HepG2 (cell line): ENCODE data around the gene TOX4. TPM values are rescaled to one million over a fixed set of nuclear protein-coding genes. Genes with fewer than 3 reads are reported as not detected.
A peak's percentile ranks its signal among the peaks of the same experiment; 100 is the strongest.

Experiments
- ASH2L ChIP-seq: fragments of 300-600, 200-600 bp; sonication (generic); IDR thresholded peaks from 2 replicates; pipeline ENCODE4 v1.7.0; 2017; ENCODE audit warnings: low read depth, mild to moderate bottlenecking, moderate library complexity, mixed read lengths, low read length; ENCODE audit not compliant: insufficient read length
- ATF1 ChIP-seq: IDR thresholded peaks from 2 replicates; pipeline ENCODE4 v1.6.1; 2016; ENCODE audit warnings: mild to moderate bottlenecking, control low read depth
- BCLAF1 ChIP-seq: fragments of 450-650 bp; IDR thresholded peaks from 2 replicates; pipeline ENCODE4 v1.6.1; 2017; ENCODE audit warnings: mild to moderate bottlenecking
- CREBL2 ChIP-seq: sonication (generic); formaldehyde crosslinking; IDR thresholded peaks from 2 replicates; pipeline ENCODE4 v1.8.1; 2023; ENCODE audit warnings: missing genetic modification reagents, mild to moderate bottlenecking, borderline replicate concordance
- KAT2B ChIP-seq: fragments of 150-350 bp; IDR thresholded peaks from 2 replicates; pipeline ENCODE4 v1.6.1; 2014; ENCODE audit warnings: low read depth, low read length, borderline replicate concordance
- KDM5B ChIP-seq: sonication (generic); formaldehyde crosslinking; IDR thresholded peaks from 2 replicates; pipeline ENCODE4 v1.4.0; 2020; ENCODE audit warnings: missing genetic modification reagents, mild to moderate bottlenecking, borderline replicate concordance
- MIER3 ChIP-seq: IDR thresholded peaks from 2 replicates; pipeline ENCODE4 v1.6.1; 2016; ENCODE audit warnings: missing compliant biosample characterization, borderline replicate concordance
- NR0B2 ChIP-seq: sonication (generic); formaldehyde crosslinking; IDR thresholded peaks from 2 replicates; pipeline ENCODE4 v1.4.0; 2020; ENCODE audit warnings: mild to moderate bottlenecking, missing genetic modification reagents
- RBM22 ChIP-seq: fragments of 200-400 bp; formaldehyde crosslinking; optimal IDR thresholded peaks from 2 replicates; pipeline ENCODE3; 2017; ENCODE audit warnings: mild to moderate bottlenecking, low read length, moderate library complexity
- SATB2 ChIP-seq: sonication (generic); formaldehyde crosslinking; IDR thresholded peaks from 2 replicates; pipeline ENCODE4 v1.5.0; 2020; ENCODE audit warnings: missing genetic modification reagents
- SMAD3 ChIP-seq: sonication (generic); formaldehyde crosslinking; IDR thresholded peaks from 2 replicates; pipeline ENCODE4 v1.4.0; 2020; ENCODE audit warnings: missing genetic modification reagents
- SP2 ChIP-seq: sonication (generic); formaldehyde crosslinking; IDR thresholded peaks from 2 replicates; pipeline ENCODE4 v1.5.1; 2020; ENCODE audit warnings: mild to moderate bottlenecking, missing genetic modification reagents
- TEAD3 ChIP-seq: optimal IDR thresholded peaks from 2 replicates; pipeline ENCODE3; 2016; ENCODE audit warnings: borderline replicate concordance
- TFAP4 ChIP-seq: sonication (generic); IDR thresholded peaks from 2 replicates; pipeline ENCODE4 v1.6.1; 2016; ENCODE audit warnings: low read depth, borderline replicate concordance
- ZKSCAN8 ChIP-seq: IDR thresholded peaks from 2 replicates; pipeline ENCODE4 v1.6.1; 2016; ENCODE audit warnings: borderline replicate concordance, missing genetic modification reagents, missing compliant biosample characterization
- ZNF142 ChIP-seq: sonication (generic); formaldehyde crosslinking; IDR thresholded peaks from 2 replicates; pipeline ENCODE4 v1.4.0; 2020; ENCODE audit warnings: missing genetic modification reagents
- ZNF354B ChIP-seq: sonication (generic); formaldehyde crosslinking; IDR thresholded peaks from 2 replicates; pipeline ENCODE4 v1.8.0; 2022; ENCODE audit warnings: mild to moderate bottlenecking, missing genetic modification reagents
- ZNF619 ChIP-seq: sonication (generic); formaldehyde crosslinking; IDR thresholded peaks from 2 replicates; pipeline ENCODE4 v1.4.0; 2020; ENCODE audit warnings: mild to moderate bottlenecking, missing genetic modification reagents
- polyA plus RNA-seq, 8 experiments: library from polyadenylated mRNA; depleted of rRNA in 3 of 8; stranded (reverse) in 7 of 8; unstranded in 1 of 8; fragments of >200 nt; fragmentation: Illumina TruSeq in 4 of 8; extraction: Trizol in 4 of 8; gene quantifications; 2 replicates each; pipeline versions ENCODE4 v1.2.1 to v1.2.3, GENCODE V29; 2011 to 2016; ENCODE audit warnings: low read depth in 4 of 8, missing spikeins in 1 of 8, mixed read lengths in 1 of 8; ENCODE audit not compliant: insufficient read depth in 1 of 8
- total RNA-seq, 5 experiments: library from RNA; depleted of rRNA; stranded (reverse); fragments of >200 nt; fragmentation: Illumina TruSeq; extraction: Trizol; gene quantifications; 2 replicates each; pipeline ENCODE4 v1.2.3, GENCODE V29; 2016; ENCODE audit warnings: low read depth in 1 of 5

Gene TOX4
- total and polyA plus RNA-seq, 2 of the 13 experiments (the other 11 are each of a cell fraction or from before 2014, with no cell fraction given), result 71.8 to 163 TPM

GRCh38 chr14:21510735-21511657 is 34.0 kb downstream of the TOX4 start, which contains the start of gene METTL3 (continued):
- TF ChIP-seq ZNF142 (CRISPR knock-in tag), result peak; percentile 80; the same call in 1 of the 2 replicates
- no peak for TF ChIP-seq KAT2B
- peak; percentile 80; the same call in 1 of the 2 replicates for TF ChIP-seq CREBL2
- no peak for TF ChIP-seq RBM22
- TF ChIP-seq TFAP4, result no peak; the same call in 1 of the 2 replicates
- peak; percentile 79 for TF ChIP-seq TEAD3 (CRISPR knock-in tag)
- peak; percentile 59 for TF ChIP-seq ZKSCAN8 (CRISPR knock-in tag)
- peak; percentile 98 for TF ChIP-seq SMAD3 (CRISPR knock-in tag)
- peak; percentile 45; the same call in 1 of the 2 replicates for TF ChIP-seq ZNF619 (CRISPR knock-in tag)
- TF ChIP-seq MIER3, result peak; percentile 94
- peak; percentile 70; the same call in 1 of the 2 replicates for TF ChIP-seq SATB2
- TF ChIP-seq NR0B2, result peak; percentile 98; the same call in 1 of the 2 replicates
- peak; percentile 97 for TF ChIP-seq ATF1 (CRISPR knock-in tag)
- peak; percentile 71 for TF ChIP-seq SP2
- TF ChIP-seq ASH2L, result peak; percentile 90
- TF ChIP-seq KDM5B (CRISPR knock-in tag), result peak; percentile 95
- TF ChIP-seq BCLAF1, result no peak
- 0 out of 2 replicates have a peak, but pooled peaks have one; percentile 16 for TF ChIP-seq ZNF354B
